Upper lobe of right lung (tissue), 1 donor: ENCODE measurements around the gene GTF3C1. TPM values are rescaled to one million over a fixed set of nuclear protein-coding genes. Genes with fewer than 3 reads are reported as not detected.
A peak's percentile ranks its signal among the peaks of the same experiment; 100 is the strongest.

ENCODE experiments used
- ATAC-seq: fragments of 200-7000 bp; cut with Tn5 transposase; one replicate; pipeline ENCODE4 v1.9.1; 2020; ENCODE audit warnings: mild to moderate bottlenecking, moderate library complexity
- DNase-seq: peaks from one replicate; pipeline ENCODE4 v3.0.0-alpha.2; 2020
- H3K27ac ChIP-seq: fragments of 200-600 bp; one replicate; pipeline ENCODE4 v1.8.0; 2022
- H3K27me3 ChIP-seq: fragments of 200-600 bp; one replicate; pipeline ENCODE4 v1.8.0; 2022; ENCODE audit warnings: mild to moderate bottlenecking
- H3K36me3 ChIP-seq: fragments of 200-600 bp; one replicate; pipeline ENCODE4 v1.8.0; 2022
- H3K4me1 ChIP-seq: fragments of 200-600 bp; one replicate; pipeline ENCODE4 v1.8.0; 2022
- H3K4me3 ChIP-seq: fragments of 200-600 bp; one replicate; pipeline ENCODE4 v1.8.0; 2022; ENCODE audit warnings: mild to moderate bottlenecking
- H3K9me3 ChIP-seq: fragments of 200-600 bp; one replicate; pipeline ENCODE4 v1.8.0; 2022
- CTCF ChIP-seq: fragments of 200-600 bp; IDR thresholded peaks from one replicate; pipeline ENCODE4 v1.8.0; 2022; ENCODE audit warnings: antibody characterized with exemption
- intact Hi-C: fragments of 100-400 bp; cut with DNase I; formaldehyde crosslinking; loops from one replicate; pipeline ENCODE4 v1.11.0; 2022
- total RNA-seq: library from RNA; stranded (reverse); fragmentation: NEBNext Ultra II Directional; extraction: Animal tissue kit (Norgen Biotek cat#: 25700); gene quantifications from one replicate; pipeline ENCODE4 v1.2.1, GENCODE V29; 2021
- donor health status: DM: no; HTN: yes; CAD: no; lungs with severe emphysema.

GTF3C1 gene
- total RNA-seq, 1 donor from 2014 or later: 55.0 TPM

- DNase-seq (no peak), ATAC-seq (no peak)
- no peaks in the 10 kb centered on the region for H3K9me3 ChIP-seq
- no peaks in the 10 kb centered on the region for H3K27me3 ChIP-seq
- no peak for TF ChIP-seq CTCF
- no peak overlapping the region for H3K27ac ChIP-seq
- H3K4me1 ChIP-seq: no peaks in the 10 kb centered on the region
- peaks cover 99% of the 10 kb centered on the region for H3K36me3 ChIP-seq
- H3K4me3 ChIP-seq: no peak overlapping the region
- intact Hi-C loops: no loop called here
These were observed 21.4 kb downstream of the GTF3C1 start for GRCh38 chr16:27528294-27528693.

- Histone ChIP-seq H3K27ac (no peak overlapping the region), H3K27me3 (no peaks in the 10 kb centered on the region), H3K36me3 (peaks cover 81% of the 10 kb centered on the region), H3K4me3 (no peak overlapping the region), H3K4me1 (no peaks in the 10 kb centered on the region), H3K9me3 (no peaks in the 10 kb centered on the region)
- no peak for TF ChIP-seq CTCF
- ATAC-seq (no peak), DNase-seq (no peak)
- intact Hi-C loops: no loop called here
These were observed 23.5 kb downstream of the GTF3C1 start for GRCh38 chr16:27526180-27526579.

- ATAC-seq (no peak), DNase-seq (no peak)
- no peaks in the 10 kb centered on the region for H3K9me3 ChIP-seq
- H3K4me1 ChIP-seq: no peaks in the 10 kb centered on the region
- no peak overlapping the region for H3K27ac ChIP-seq
- no peak for TF ChIP-seq CTCF
- H3K36me3 ChIP-seq: peaks cover 62% of the 10 kb centered on the region
- no peak overlapping the region for H3K4me3 ChIP-seq
- no peaks in the 10 kb centered on the region for H3K27me3 ChIP-seq
- intact Hi-C loops: no loop called here
These were observed 27.5 kb downstream of the GTF3C1 start for GRCh38 chr16:27522173-27522707.

- intact Hi-C loops: no loop called here
- H3K36me3 ChIP-seq: peaks cover 62% of the 10 kb centered on the region
- H3K27ac ChIP-seq: peak overlapping the region; percentile 74
- no peaks in the 10 kb centered on the region for H3K9me3 ChIP-seq
- ATAC-seq: peak; percentile 73
- DNase-seq: no peak
- no peak for TF ChIP-seq CTCF
- H3K4me1 ChIP-seq: no peaks in the 10 kb centered on the region
- no peaks in the 10 kb centered on the region for H3K27me3 ChIP-seq
- H3K4me3 ChIP-seq: no peak overlapping the region
These were observed 28.6 kb downstream of the GTF3C1 start for GRCh38 chr16:27520982-27521673.

GRCh38 chr16:27518226-27518625 is 31.5 kb downstream of the GTF3C1 start:
- no peaks in the 10 kb centered on the region for H3K9me3 ChIP-seq
- H3K36me3 ChIP-seq: peaks cover 43% of the 10 kb centered on the region
- H3K27me3 ChIP-seq: no peaks in the 10 kb centered on the region
- intact Hi-C loops: no loop called here
- no peak for ATAC-seq
- H3K4me3 ChIP-seq: no peak overlapping the region
- DNase-seq: no peak
- H3K4me1 ChIP-seq: no peaks in the 10 kb centered on the region
- TF ChIP-seq CTCF: no peak
- H3K27ac ChIP-seq: no peak overlapping the region

- no peak overlapping the region for H3K4me3 ChIP-seq
- ATAC-seq: no peak
- H3K36me3 ChIP-seq: peaks cover 42% of the 10 kb centered on the region
- H3K9me3 ChIP-seq: no peaks in the 10 kb centered on the region
- intact Hi-C loops: no loop called here
- H3K27me3 ChIP-seq: no peaks in the 10 kb centered on the region
- no peak overlapping the region for H3K27ac ChIP-seq
- no peak for TF ChIP-seq CTCF
- no peak for DNase-seq
- H3K4me1 ChIP-seq: no peaks in the 10 kb centered on the region
These were observed 32.0 kb downstream of the GTF3C1 start for GRCh38 chr16:27517664-27518063.
